Measurements from ENCODE around the gene TBC1D23. TPM values are rescaled to one million over a fixed set of nuclear protein-coding genes. Genes with fewer than 3 reads are reported as not detected.

Gene TBC1D23
- 10 to 100 TPM; 21.2 to 32.8 (median 26.9) TPM for total RNA-seq

- intact Hi-C loops (cut with DNase I) = no loop called here
- peak within 1 kb of the TSS; percentile 93 to 97 (median 94) for H3K27ac ChIP-seq (replicated peaks in 1 of 4)
- peak within 1 kb of the TSS; percentile 73 to 90 (median 80) for H3K4me3 ChIP-seq
- peaks cover 34 to 62% (median 51%) of the 10 kb centered on the region in 4 donors for H3K4me1 ChIP-seq
- no peaks in the 10 kb centered on the region for H3K36me3 ChIP-seq
- peak; percentile 99 for DNase-seq (ENCODE audit: extremely low spot score)
- H3K27me3 ChIP-seq = no peaks in the 10 kb centered on the region
- TF ChIP-seq CTCF (IDR thresholded peaks at IDR 0.05) (peak; percentile 8 to 20 (median 15)), EP300 (IDR thresholded peaks at IDR 0.05) (no peak), POLR2AphosphoS5 (IDR thresholded peaks at IDR 0.05) (peak; percentile 97 to 99), POLR2A (IDR thresholded peaks at IDR 0.05; ENCODE audit: low read depth) (peak; percentile 83)
- H3K9me3 ChIP-seq = no peaks in the 10 kb centered on the region
- WGBS = 1% methylated on average over 39 of the region's 49 CpGs
These were observed at the start of gene TBC1D23 for GRCh38 chr3:100260685-100261484. Gene TBC1D23 (plus strand): TSS chr3:100260992. CDS start chr3:100261019, 27 bp downstream.

- 55% methylated on average over 7 of the region's 7 CpGs for WGBS
These were observed 46.8 kb upstream of the TBC1D23 start for GRCh38 chr3:100213891-100214573.

GRCh38 chr3:100214574-100214964 is 46.2 kb upstream of the TBC1D23 start:
- Histone ChIP-seq H3K27me3 (no peaks in the 10 kb centered on the region), H3K9me3 (peaks cover 0 to 5% (median 0%) of the 10 kb centered on the region in 4 donors), H3K4me3 (no peak overlapping the region), H3K4me1 (peaks cover 21 to 52% (median 37%) of the 10 kb centered on the region in 4 donors), H3K36me3 (no peaks in the 10 kb centered on the region), H3K27ac (replicated peaks in 1 of 4) (peak overlapping the region in 3 of 4 donors; percentile 58 to 67 (median 64))
- TF ChIP-seq POLR2AphosphoS5 (IDR thresholded peaks at IDR 0.05) = no peak
- 60% methylated on average over 5 of the region's 5 CpGs for WGBS
- peak; percentile 68 for DNase-seq (ENCODE audit: extremely low spot score)
- intact Hi-C loops (cut with DNase I) = no loop called here

More at GRCh38 chr3:100213891-100214573, 46.8 kb upstream of the TBC1D23 start:
- TF ChIP-seq CTCF (IDR thresholded peaks at IDR 0.05) = no peak
- no peak for TF ChIP-seq EP300 (IDR thresholded peaks at IDR 0.05)
- TF ChIP-seq POLR2AphosphoS5 (IDR thresholded peaks at IDR 0.05) = peak in 1 of 2 donors; percentile 20
- Histone ChIP-seq H3K36me3 (no peaks in the 10 kb centered on the region), H3K27me3 (no peaks in the 10 kb centered on the region), H3K9me3 (no peaks in the 10 kb centered on the region), H3K27ac (replicated peaks in 1 of 4) (peak overlapping the region; percentile 21 to 67 (median 61)), H3K4me3 (no peak overlapping the region), H3K4me1 (peaks cover 21 to 57% (median 38%) of the 10 kb centered on the region in 4 donors)
- peak; percentile 81 for DNase-seq (ENCODE audit: extremely low spot score)
- intact Hi-C loops (cut with DNase I) = no loop called here

- Histone ChIP-seq H3K27me3 (no peaks in the 10 kb centered on the region), H3K9me3 (peaks cover 0 to 10% (median 0%) of the 10 kb centered on the region in 4 donors), H3K27ac (replicated peaks in 1 of 4) (peak overlapping the region; percentile 40 to 55 (median 46)), H3K36me3 (no peaks in the 10 kb centered on the region), H3K4me3 (no peak overlapping the region), H3K4me1 (peaks cover 0 to 30% (median 16%) of the 10 kb centered on the region in 4 donors)
- no peak for DNase-seq (ENCODE audit: extremely low spot score)
- no peak for TF ChIP-seq EP300 (IDR thresholded peaks at IDR 0.05)
- TF ChIP-seq POLR2AphosphoS5 (IDR thresholded peaks at IDR 0.05) = no peak
- no peak for TF ChIP-seq CTCF (IDR thresholded peaks at IDR 0.05)
- TF ChIP-seq POLR2A (IDR thresholded peaks at IDR 0.05; ENCODE audit: low read depth) = no peak
- intact Hi-C loops (cut with DNase I) = no loop called here
- 30% methylated on average over 1 of the region's 1 CpG for WGBS
These were observed 44.1 kb upstream of the TBC1D23 start for GRCh38 chr3:100216713-100217112.

- H3K27ac ChIP-seq (replicated peaks in 1 of 4) = no peak overlapping the region
- WGBS = 100% methylated on average over 1 of the region's 1 CpG
- intact Hi-C loops (cut with DNase I) = no loop called here
- TF ChIP-seq POLR2A (IDR thresholded peaks at IDR 0.05; ENCODE audit: low read depth) (no peak), EP300 (IDR thresholded peaks at IDR 0.05) (no peak), CTCF (IDR thresholded peaks at IDR 0.05) (no peak), POLR2AphosphoS5 (IDR thresholded peaks at IDR 0.05) (no peak)
- H3K36me3 ChIP-seq = no peaks in the 10 kb centered on the region
- H3K4me3 ChIP-seq = no peak overlapping the region
- H3K4me1 ChIP-seq = peaks cover 0 to 12% (median 10%) of the 10 kb centered on the region in 4 donors
- no peaks in the 10 kb centered on the region for H3K27me3 ChIP-seq
- peaks cover 0 to 10% (median 0%) of the 10 kb centered on the region in 4 donors for H3K9me3 ChIP-seq
- DNase-seq (ENCODE audit: extremely low spot score) = no peak
These were observed 39.6 kb upstream of the TBC1D23 start for GRCh38 chr3:100221159-100221558.

Data from esophagus muscularis mucosa (tissue), 4 donors.